Endothelial cell (in vitro differentiated cells): ENCODE results near the gene GNL3L. TPM values are rescaled to one million over a fixed set of nuclear protein-coding genes. Genes with fewer than 3 reads are reported as not detected.
"Not testable (repeated sequence)": the region's sequence is repeated elsewhere in the genome, so short reads cannot be mapped to it uniquely, and the experiment has no call there.

Experiments
- DNase-seq: peaks from one replicate; pipeline ENCODE4 v3.0.0; 2021; ENCODE audit warnings: low spot score
- H3K27ac Mint-ChIP-seq: one replicate; pipeline ENCODE4 v1.8.0; 2021; ENCODE audit warnings: mixed read lengths, inconsistent platforms; ENCODE audit not compliant: unreplicated experiment
- H3K27me3 Mint-ChIP-seq: one replicate; pipeline ENCODE4 v1.8.0; 2021; ENCODE audit warnings: mild to moderate bottlenecking, moderate library complexity, mixed read lengths, inconsistent platforms; ENCODE audit not compliant: unreplicated experiment
- H3K36me3 Mint-ChIP-seq: one replicate; pipeline ENCODE4 v1.8.0; 2021; ENCODE audit warnings: mild to moderate bottlenecking, low read depth, mixed read lengths, inconsistent platforms; ENCODE audit not compliant: unreplicated experiment
- H3K4me1 Mint-ChIP-seq: one replicate; pipeline ENCODE4 v1.8.0; 2021; ENCODE audit warnings: mild to moderate bottlenecking, mixed read lengths, inconsistent platforms; ENCODE audit not compliant: unreplicated experiment
- H3K4me3 Mint-ChIP-seq: one replicate; pipeline ENCODE4 v1.8.0; 2021; ENCODE audit warnings: mild to moderate bottlenecking, mixed read lengths, inconsistent platforms; ENCODE audit not compliant: unreplicated experiment
- H3K9me3 Mint-ChIP-seq: one replicate; pipeline ENCODE4 v1.8.0; 2021; ENCODE audit warnings: mixed read lengths, inconsistent platforms; ENCODE audit not compliant: unreplicated experiment
- CTCF ChIP-seq: fragments of 200-600 bp; sonication (generic); IDR thresholded peaks from one replicate; pipeline ENCODE4 v1.5.0; 2021; ENCODE audit warnings: antibody characterized with exemption; ENCODE audit not compliant: unreplicated experiment
- total RNA-seq: library from RNA; stranded (reverse); fragmentation: NEBNext Ultra II Directional; extraction: Animal tissue kit (Norgen Biotek cat#: 25700); gene quantifications from one replicate; pipeline ENCODE4 v1.2.1, GENCODE V29; 2021; ENCODE audit not compliant: unreplicated experiment

Gene GNL3L
- total RNA-seq, 1 donor from 2014 or later: 32.7 TPM

GRCh38 chrX:54560411-54560810 is 30.4 kb downstream of the GNL3L start:
- H3K27ac Mint-ChIP-seq: no peak overlapping the region
- H3K4me1 Mint-ChIP-seq: no peaks in the 10 kb centered on the region
- no peak overlapping the region for H3K4me3 Mint-ChIP-seq
- no peaks in the 10 kb centered on the region for H3K27me3 Mint-ChIP-seq
- no peak for DNase-seq
- H3K36me3 Mint-ChIP-seq: peaks cover 21% of the 10 kb centered on the region
- no peaks in the 10 kb centered on the region for H3K9me3 Mint-ChIP-seq
- TF ChIP-seq CTCF: no peak

GRCh38 chrX:54561622-54562021 is 31.6 kb downstream of the GNL3L start:
- H3K36me3 Mint-ChIP-seq: peaks cover 14% of the 10 kb centered on the region
- H3K4me1 Mint-ChIP-seq: no peaks in the 10 kb centered on the region
- H3K27me3 Mint-ChIP-seq: no peaks in the 10 kb centered on the region
- H3K4me3 Mint-ChIP-seq: no peak overlapping the region
- H3K27ac Mint-ChIP-seq: no peak overlapping the region
- no peaks in the 10 kb centered on the region for H3K9me3 Mint-ChIP-seq
- DNase-seq: no peak
- TF ChIP-seq CTCF: no peak

GRCh38 chrX:54564936-54565335 is 34.9 kb downstream of the GNL3L start:
- TF ChIP-seq CTCF: no peak
- Mint-ChIP-seq H3K4me1 (no peaks in the 10 kb centered on the region), H3K36me3 (peaks cover 10% of the 10 kb centered on the region), H3K4me3 (no peak overlapping the region), H3K27ac (no peak overlapping the region), H3K27me3 (no peaks in the 10 kb centered on the region), H3K9me3 (no peaks in the 10 kb centered on the region)
- DNase-seq: no peak

- peaks cover 16% of the 10 kb centered on the region for H3K36me3 Mint-ChIP-seq
- no peak overlapping the region for H3K4me3 Mint-ChIP-seq
- H3K4me1 Mint-ChIP-seq: no peaks in the 10 kb centered on the region
- no peak overlapping the region for H3K27ac Mint-ChIP-seq
- no peak for TF ChIP-seq CTCF
- H3K9me3 Mint-ChIP-seq: no peaks in the 10 kb centered on the region
- no peaks in the 10 kb centered on the region for H3K27me3 Mint-ChIP-seq
- no peak for DNase-seq
Measured at GRCh38 chrX:54570332-54570731, 40.3 kb downstream of the GNL3L start.

GRCh38 chrX:54572641-54573040 is 42.6 kb downstream of the GNL3L start:
- H3K4me1 Mint-ChIP-seq, H3K27ac Mint-ChIP-seq, DNase-seq, H3K27me3 Mint-ChIP-seq, H3K4me3 Mint-ChIP-seq, H3K9me3 Mint-ChIP-seq: not testable (repeated sequence)
- H3K36me3 Mint-ChIP-seq: peaks cover 16% of the 10 kb centered on the region

- no peak for TF ChIP-seq CTCF
- no peak overlapping the region for H3K27ac Mint-ChIP-seq
Measured at GRCh38 chrX:54597728-54598127, 67.7 kb downstream of the GNL3L start.

More at GRCh38 chrX:54597728-54598127, 67.7 kb downstream of the GNL3L start:
- H3K36me3 Mint-ChIP-seq: no peaks in the 10 kb centered on the region
- H3K9me3 Mint-ChIP-seq: no peaks in the 10 kb centered on the region
- H3K4me3 Mint-ChIP-seq: no peak overlapping the region
- DNase-seq: no peak
- H3K27me3 Mint-ChIP-seq: no peaks in the 10 kb centered on the region
- no peaks in the 10 kb centered on the region for H3K4me1 Mint-ChIP-seq
